ENCODE results near the gene FUCA1. TPM values are rescaled to one million over a fixed set of nuclear protein-coding genes. Genes with fewer than 3 reads are reported as not detected.

The FUCA1 gene
- total RNA-seq, 4 donors from 2014 or later = 20.3 to 44.4 (median 23.5) TPM

GRCh38 chr1:23797478-23798448, 70.3 kb downstream of the FUCA1 start:
- Histone ChIP-seq H3K36me3 (peaks cover 0 to 53% of the 10 kb centered on the region in 2 donors), H3K27me3 (no peaks in the 10 kb centered on the region), H3K4me1 (peaks cover 0 to 42% (median 24%) of the 10 kb centered on the region in 3 donors), H3K27ac (no peak overlapping the region), H3K9me3 (no peaks in the 10 kb centered on the region), H3K4me3 (no peak overlapping the region)
- WGBS, 2 donors (ENCODE audit: low coverage in 1 of 2) = 76 to 89% methylated on average over 8 to 9 of the region's 20 CpGs
- no peak for ATAC-seq
- TF ChIP-seq POLR2AphosphoS5 (IDR thresholded peaks at IDR 0.05) (no peak), POLR2A (IDR thresholded peaks at IDR 0.05) (no peak), EP300 (IDR thresholded peaks at IDR 0.05) (no peak), CTCF (IDR thresholded peaks at IDR 0.05) (no peak)

GRCh38 chr1:23796466-23797271, 71.4 kb downstream of the FUCA1 start:
- Histone ChIP-seq H3K36me3 (peaks cover 0 to 51% of the 10 kb centered on the region in 2 donors), H3K4me3 (no peak overlapping the region), H3K27me3 (no peaks in the 10 kb centered on the region), H3K9me3 (no peaks in the 10 kb centered on the region), H3K4me1 (peaks cover 0 to 49% (median 35%) of the 10 kb centered on the region in 3 donors), H3K27ac (no peak overlapping the region)
- WGBS, 2 donors (ENCODE audit: low coverage in 1 of 2) = 54 to 56% methylated on average over 3 to 5 of the region's 17 CpGs
- no peak for ATAC-seq
- TF ChIP-seq EP300 (IDR thresholded peaks at IDR 0.05) = no peak
- no peak for TF ChIP-seq CTCF (IDR thresholded peaks at IDR 0.05)
- no peak for TF ChIP-seq POLR2AphosphoS5 (IDR thresholded peaks at IDR 0.05)
- TF ChIP-seq POLR2A (IDR thresholded peaks at IDR 0.05) = no peak

- Histone ChIP-seq H3K4me3 (no peak overlapping the region), H3K27me3 (no peaks in the 10 kb centered on the region), H3K9me3 (no peaks in the 10 kb centered on the region), H3K36me3 (peaks cover 0 to 51% of the 10 kb centered on the region in 2 donors), H3K4me1 (peaks cover 0 to 46% (median 31%) of the 10 kb centered on the region in 3 donors), H3K27ac (no peak overlapping the region)
- WGBS, 2 donors (ENCODE audit: low coverage in 1 of 2) = 20% methylated on average over 1 of the region's 16 CpGs; no CpG with 5 or more reads in 1 of the 2 donors
- ATAC-seq = no peak
- TF ChIP-seq POLR2A (IDR thresholded peaks at IDR 0.05) (no peak), CTCF (IDR thresholded peaks at IDR 0.05) (no peak), POLR2AphosphoS5 (IDR thresholded peaks at IDR 0.05) (no peak), EP300 (IDR thresholded peaks at IDR 0.05) (no peak)
These were observed 72.2 kb downstream of the FUCA1 start for GRCh38 chr1:23795676-23796465.

Other genes with a start within 250 kb of the FUCA1 start
- 1,000 to 10,000 TPM in 2 of 4 donors, 100 to 1,000 TPM in 2; 636 to 1,268 (median 935) TPM for gene RPL11, start 176.5 kb downstream of the FUCA1 start, total RNA-seq
- 10 to 100 TPM; 37.8 to 41.9 (median 41.4) TPM for gene ELOA, start 124.8 kb downstream of the FUCA1 start, total RNA-seq
- 10 to 100 TPM; 56.3 to 77.6 (median 60.8) TPM for gene PITHD1, start 89.9 kb downstream of the FUCA1 start, total RNA-seq
- gene LYPLA2, start 77.1 kb downstream of the FUCA1 start, total RNA-seq = 10 to 100 TPM; 25.7 to 30.4 (median 29.2) TPM
- 10 to 100 TPM in 3 of 4 donors, 1 to 10 TPM in 1; 7.4 to 25.2 (median 12.9) TPM for gene GALE, start 67.5 kb downstream of the FUCA1 start, total RNA-seq
- gene HMGCL, start 42.9 kb downstream of the FUCA1 start, total RNA-seq = 10 to 100 TPM; 24.1 to 61.0 (median 47.2) TPM
- gene CNR2, start 45.1 kb upstream of the FUCA1 start, total RNA-seq = not detected
- gene PNRC2, start 91.5 kb upstream of the FUCA1 start, total RNA-seq = 100 to 1,000 TPM; 136 to 246 (median 207) TPM
- 100 to 1,000 TPM in 1 of 4 donors, 10 to 100 TPM in 3; 51.5 to 117 (median 76.2) TPM for gene SRSF10, start 112.0 kb upstream of the FUCA1 start, total RNA-seq
- 1 to 10 TPM in 1 of 4 donors, under 1 TPM in 1, not detected in 2; 0.31 to 2.4 TPM for gene MYOM3, start 243.8 kb upstream of the FUCA1 start, total RNA-seq

All from gastroesophageal sphincter (tissue), 4 donors.